HepG2 (cell line): Measurements from ENCODE around the gene RORC. TPM values are rescaled to one million over a fixed set of nuclear protein-coding genes. Genes with fewer than 3 reads are reported as not detected.

Experiments used
- ARID2 ChIP-seq: sonication (generic); formaldehyde crosslinking; IDR thresholded peaks from 2 replicates; pipeline ENCODE4 v1.8.1; 2022; ENCODE audit warnings: mild to moderate bottlenecking, missing genetic modification reagents, borderline replicate concordance
- CBX2 ChIP-seq, 2 experiments: fragments of 200-600 bp in 1 of 2; sonication (generic); formaldehyde crosslinking in 1 of 2; IDR thresholded peaks; 2 replicates each; pipeline versions ENCODE4 v1.7.0 to v1.8.1; 2018 to 2022; ENCODE audit warnings: low read depth in 2 of 2, low read length in 1 of 2, mild to moderate bottlenecking in 1 of 2, missing genetic modification reagents in 1 of 2
- GFI1 ChIP-seq: sonication (generic); formaldehyde crosslinking; IDR thresholded peaks from 2 replicates; pipeline ENCODE4 v1.5.0; 2020; ENCODE audit warnings: missing genetic modification reagents, mild to moderate bottlenecking, borderline replicate concordance
- HCFC1 ChIP-seq: fragments of 150-350 bp; IDR thresholded peaks from 2 replicates; pipeline ENCODE4 v1.6.1; 2014; ENCODE audit warnings: low read depth, low read length
- HNF4G ChIP-seq, 2 experiments: sonication (generic) in 1 of 2; formaldehyde crosslinking in 1 of 2; IDR thresholded peaks; 2 replicates each; pipeline versions ENCODE4 v1.4.0 to v1.6.1; 2011 to 2020; ENCODE audit warnings: borderline replicate concordance in 2 of 2, low read depth in 2 of 2, mild to moderate bottlenecking in 2 of 2, low read length in 1 of 2, missing genetic modification reagents in 1 of 2, moderate library complexity in 1 of 2
- MAZ ChIP-seq, 2 experiments: sonication (generic) in 1 of 2; formaldehyde crosslinking in 1 of 2; IDR thresholded peaks; 2 replicates each; pipeline versions ENCODE4 v1.5.0 to v1.6.1; 2012 to 2020; ENCODE audit warnings: low read depth in 2 of 2, mild to moderate bottlenecking in 2 of 2, borderline replicate concordance in 1 of 2, improper control_type of control experiment in 1 of 2, low read length in 1 of 2, missing genetic modification reagents in 1 of 2, moderate library complexity in 1 of 2
- MIER3 ChIP-seq: IDR thresholded peaks from 2 replicates; pipeline ENCODE4 v1.6.1; 2016; ENCODE audit warnings: missing compliant biosample characterization, borderline replicate concordance
- MTA1 ChIP-seq: sonication (generic); formaldehyde crosslinking; IDR thresholded peaks from 2 replicates; pipeline ENCODE4 v1.4.0; 2020; ENCODE audit warnings: missing genetic modification reagents, mild to moderate bottlenecking, borderline replicate concordance
- NR2C2 ChIP-seq: sonication (generic); formaldehyde crosslinking; IDR thresholded peaks from 2 replicates; pipeline ENCODE4 v1.4.0; 2020; ENCODE audit warnings: missing genetic modification reagents, mild to moderate bottlenecking, moderate library complexity, borderline replicate concordance
- RBM22 ChIP-seq: fragments of 200-400 bp; formaldehyde crosslinking; optimal IDR thresholded peaks from 2 replicates; pipeline ENCODE3; 2017; ENCODE audit warnings: mild to moderate bottlenecking, low read length, moderate library complexity
- ZFP36 ChIP-seq: fragments of 150-350 bp; IDR thresholded peaks from 2 replicates; pipeline ENCODE4 v1.6.1; 2018; ENCODE audit warnings: borderline replicate concordance, low read length, low read depth; ENCODE audit not compliant: partially characterized antibody
- ZFP37 ChIP-seq: sonication (generic); formaldehyde crosslinking; IDR thresholded peaks from 2 replicates; pipeline ENCODE4 v1.4.0; 2020; ENCODE audit warnings: missing genetic modification reagents, borderline replicate concordance
- ZNF501 ChIP-seq: sonication (generic); formaldehyde crosslinking; IDR thresholded peaks from 2 replicates; pipeline ENCODE4 v1.5.1; 2020; ENCODE audit warnings: mild to moderate bottlenecking, moderate library complexity, missing genetic modification reagents
- polyA plus RNA-seq, 8 experiments: library from polyadenylated mRNA; depleted of rRNA in 3 of 8; stranded (reverse) in 7 of 8; unstranded in 1 of 8; fragments of >200 nt; fragmentation: Illumina TruSeq in 4 of 8; extraction: Trizol in 4 of 8; gene quantifications; 2 replicates each; pipeline versions ENCODE4 v1.2.1 to v1.2.3, GENCODE V29; 2011 to 2016; ENCODE audit warnings: low read depth in 4 of 8, missing spikeins in 1 of 8, mixed read lengths in 1 of 8; ENCODE audit not compliant: insufficient read depth in 1 of 8
- total RNA-seq, 5 experiments: library from RNA; depleted of rRNA; stranded (reverse); fragments of >200 nt; fragmentation: Illumina TruSeq; extraction: Trizol; gene quantifications; 2 replicates each; pipeline ENCODE4 v1.2.3, GENCODE V29; 2016; ENCODE audit warnings: low read depth in 1 of 5
- TF ChIP-seq, protein P1 (sequence below): sonication (generic); formaldehyde crosslinking; IDR thresholded peaks from 2 replicates; pipeline ENCODE4 v1.4.0; 2020; ENCODE audit warnings: missing genetic modification reagents, borderline replicate concordance
- TF ChIP-seq, protein P2 (sequence below): sonication (generic); formaldehyde crosslinking; IDR thresholded peaks from 2 replicates; pipeline ENCODE4 v1.8.0; 2023; ENCODE audit warnings: mild to moderate bottlenecking, missing genetic modification reagents
- TF ChIP-seq, protein P3 (sequence below): sonication (generic); formaldehyde crosslinking; IDR thresholded peaks from 2 replicates; pipeline ENCODE4 v1.8.1; 2023; ENCODE audit warnings: missing genetic modification reagents, inconsistent platforms, borderline replicate concordance
- TF ChIP-seq, protein P4 (sequence below): sonication (generic); formaldehyde crosslinking; IDR thresholded peaks from 2 replicates; pipeline ENCODE4 v1.8.1; 2022; ENCODE audit warnings: low read depth, mild to moderate bottlenecking, missing genetic modification reagents

Gene RORC
- total and polyA plus RNA-seq, 2 of the 13 experiments (the other 11 are each of a cell fraction or from before 2014, with no cell fraction given): 2.5 to 6.5 TPM

GRCh38 chr1:151790071-151790939 lies 41.3 kb downstream of the RORC start, which contains the start of gene TDRKH (continued):
- TF ChIP-seq, protein P1, sequence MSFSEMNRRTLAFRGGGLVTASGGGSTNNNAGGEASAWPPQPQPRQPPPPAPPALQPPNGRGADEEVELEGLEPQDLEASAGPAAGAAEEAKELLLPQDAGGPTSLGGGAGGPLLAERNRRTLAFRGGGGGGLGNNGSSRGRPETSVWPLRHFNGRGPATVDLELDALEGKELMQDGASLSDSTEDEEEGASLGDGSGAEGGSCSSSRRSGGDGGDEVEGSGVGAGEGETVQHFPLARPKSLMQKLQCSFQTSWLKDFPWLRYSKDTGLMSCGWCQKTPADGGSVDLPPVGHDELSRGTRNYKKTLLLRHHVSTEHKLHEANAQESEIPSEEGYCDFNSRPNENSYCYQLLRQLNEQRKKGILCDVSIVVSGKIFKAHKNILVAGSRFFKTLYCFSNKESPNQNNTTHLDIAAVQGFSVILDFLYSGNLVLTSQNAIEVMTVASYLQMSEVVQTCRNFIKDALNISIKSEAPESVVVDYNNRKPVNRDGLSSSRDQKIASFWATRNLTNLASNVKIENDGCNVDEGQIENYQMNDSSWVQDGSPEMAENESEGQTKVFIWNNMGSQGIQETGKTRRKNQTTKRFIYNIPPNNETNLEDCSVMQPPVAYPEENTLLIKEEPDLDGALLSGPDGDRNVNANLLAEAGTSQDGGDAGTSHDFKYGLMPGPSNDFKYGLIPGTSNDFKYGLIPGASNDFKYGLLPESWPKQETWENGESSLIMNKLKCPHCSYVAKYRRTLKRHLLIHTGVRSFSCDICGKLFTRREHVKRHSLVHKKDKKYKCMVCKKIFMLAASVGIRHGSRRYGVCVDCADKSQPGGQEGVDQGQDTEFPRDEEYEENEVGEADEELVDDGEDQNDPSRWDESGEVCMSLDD (CRISPR knock-in tag): no peak
- TF ChIP-seq MAZ (IDR thresholded peaks at IDR 0.05; ENCODE audit: borderline replicate concordance, low read depth, low read length) (no peak), MAZ (CRISPR knock-in tag; IDR thresholded peaks at IDR 0.05; ENCODE audit: low read depth) (peak; percentile 94), MTA1 (peak; percentile 51; the same call in 1 of the 2 replicates), ZFP36 (no peak), MIER3 (0 out of 2 replicates have a peak, but pooled peaks have one; percentile 17), GFI1 (peak; percentile 78), ZNF501 (CRISPR knock-in tag) (peak; percentile 90), NR2C2 (CRISPR knock-in tag) (peak; percentile 43; the same call in 1 of the 2 replicates), ZFP37 (CRISPR knock-in tag) (peak; percentile 59; the same call in 1 of the 2 replicates), HNF4G (IDR thresholded peaks at IDR 0.05; ENCODE audit: borderline replicate concordance, low read depth, low read length) (no peak), HNF4G (CRISPR knock-in tag; IDR thresholded peaks at IDR 0.05; ENCODE audit: borderline replicate concordance, low read depth) (no peak), HCFC1 (no peak), CBX2 (IDR thresholded peaks at IDR 0.05; ENCODE audit: low read depth, low read length) (no peak), CBX2 (CRISPR knock-in tag; IDR thresholded peaks at IDR 0.05; ENCODE audit: low read depth) (no peak), ARID2 (CRISPR knock-in tag) (no peak), RBM22 (no peak)
- TF ChIP-seq, protein P2, sequence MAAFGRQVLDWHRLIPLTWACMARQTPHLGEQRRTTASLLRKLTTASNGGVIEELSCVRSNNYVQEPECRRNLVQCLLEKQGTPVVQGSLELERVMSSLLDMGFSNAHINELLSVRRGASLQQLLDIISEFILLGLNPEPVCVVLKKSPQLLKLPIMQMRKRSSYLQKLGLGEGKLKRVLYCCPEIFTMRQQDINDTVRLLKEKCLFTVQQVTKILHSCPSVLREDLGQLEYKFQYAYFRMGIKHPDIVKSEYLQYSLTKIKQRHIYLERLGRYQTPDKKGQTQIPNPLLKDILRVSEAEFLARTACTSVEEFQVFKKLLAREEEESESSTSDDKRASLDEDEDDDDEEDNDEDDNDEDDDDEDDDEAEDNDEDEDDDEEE (CRISPR knock-in tag): no peak
- TF ChIP-seq, protein P3, sequence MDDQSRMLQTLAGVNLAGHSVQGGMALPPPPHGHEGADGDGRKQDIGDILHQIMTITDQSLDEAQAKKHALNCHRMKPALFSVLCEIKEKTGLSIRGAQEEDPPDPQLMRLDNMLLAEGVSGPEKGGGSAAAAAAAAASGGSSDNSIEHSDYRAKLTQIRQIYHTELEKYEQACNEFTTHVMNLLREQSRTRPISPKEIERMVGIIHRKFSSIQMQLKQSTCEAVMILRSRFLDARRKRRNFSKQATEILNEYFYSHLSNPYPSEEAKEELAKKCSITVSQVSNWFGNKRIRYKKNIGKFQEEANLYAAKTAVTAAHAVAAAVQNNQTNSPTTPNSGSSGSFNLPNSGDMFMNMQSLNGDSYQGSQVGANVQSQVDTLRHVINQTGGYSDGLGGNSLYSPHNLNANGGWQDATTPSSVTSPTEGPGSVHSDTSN: peak; percentile 93; the same call in 1 of the 2 replicates
- TF ChIP-seq, protein P4, sequence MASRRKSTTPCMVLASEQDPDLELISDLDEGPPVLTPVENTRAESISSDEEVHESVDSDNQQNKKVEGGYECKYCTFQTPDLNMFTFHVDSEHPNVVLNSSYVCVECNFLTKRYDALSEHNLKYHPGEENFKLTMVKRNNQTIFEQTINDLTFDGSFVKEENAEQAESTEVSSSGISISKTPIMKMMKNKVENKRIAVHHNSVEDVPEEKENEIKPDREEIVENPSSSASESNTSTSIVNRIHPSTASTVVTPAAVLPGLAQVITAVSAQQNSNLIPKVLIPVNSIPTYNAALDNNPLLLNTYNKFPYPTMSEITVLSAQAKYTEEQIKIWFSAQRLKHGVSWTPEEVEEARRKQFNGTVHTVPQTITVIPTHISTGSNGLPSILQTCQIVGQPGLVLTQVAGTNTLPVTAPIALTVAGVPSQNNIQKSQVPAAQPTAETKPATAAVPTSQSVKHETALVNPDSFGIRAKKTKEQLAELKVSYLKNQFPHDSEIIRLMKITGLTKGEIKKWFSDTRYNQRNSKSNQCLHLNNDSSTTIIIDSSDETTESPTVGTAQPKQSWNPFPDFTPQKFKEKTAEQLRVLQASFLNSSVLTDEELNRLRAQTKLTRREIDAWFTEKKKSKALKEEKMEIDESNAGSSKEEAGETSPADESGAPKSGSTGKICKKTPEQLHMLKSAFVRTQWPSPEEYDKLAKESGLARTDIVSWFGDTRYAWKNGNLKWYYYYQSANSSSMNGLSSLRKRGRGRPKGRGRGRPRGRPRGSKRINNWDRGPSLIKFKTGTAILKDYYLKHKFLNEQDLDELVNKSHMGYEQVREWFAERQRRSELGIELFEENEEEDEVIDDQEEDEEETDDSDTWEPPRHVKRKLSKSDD: 0 out of 2 replicates have a peak, but pooled peaks have one; percentile 54
